K562 (cell line): ENCODE measurements around the gene UBE3B.

Experiments
- JUN ChIP-seq, 2 experiments: sonication (generic) in 1 of 2; formaldehyde crosslinking in 1 of 2; IDR thresholded peaks; 2 replicates each; pipeline versions ENCODE4 v1.6.1 to v1.8.0; 2012 to 2022; ENCODE audit warnings: borderline replicate concordance in 2 of 2, mild to moderate bottlenecking in 2 of 2, improper control_type of control experiment in 1 of 2, low read depth in 1 of 2, low read length in 1 of 2, missing genetic modification reagents in 1 of 2
- YY1 ChIP-seq, 3 experiments: IDR thresholded peaks; 2 replicates each; pipeline ENCODE4 v1.6.1; 2011; ENCODE audit warnings: low read length in 2 of 3, mild to moderate bottlenecking in 2 of 3, moderate library complexity in 2 of 3, borderline replicate concordance in 1 of 3, control low read depth in 1 of 3, low read depth in 1 of 3; ENCODE audit not compliant: insufficient read depth in 3 of 3, insufficient replicate concordance in 2 of 3, control insufficient read depth in 1 of 3, insufficient read length in 1 of 3; ENCODE audit errors: extremely low read depth in 1 of 3
- ZNF561 ChIP-seq: fragments of 450-650 bp; formaldehyde crosslinking; conservative IDR thresholded peaks from 2 replicates; pipeline ENCODE4 v1.4.0; 2020; ENCODE audit warnings: mild to moderate bottlenecking, moderate library complexity

DNA sequence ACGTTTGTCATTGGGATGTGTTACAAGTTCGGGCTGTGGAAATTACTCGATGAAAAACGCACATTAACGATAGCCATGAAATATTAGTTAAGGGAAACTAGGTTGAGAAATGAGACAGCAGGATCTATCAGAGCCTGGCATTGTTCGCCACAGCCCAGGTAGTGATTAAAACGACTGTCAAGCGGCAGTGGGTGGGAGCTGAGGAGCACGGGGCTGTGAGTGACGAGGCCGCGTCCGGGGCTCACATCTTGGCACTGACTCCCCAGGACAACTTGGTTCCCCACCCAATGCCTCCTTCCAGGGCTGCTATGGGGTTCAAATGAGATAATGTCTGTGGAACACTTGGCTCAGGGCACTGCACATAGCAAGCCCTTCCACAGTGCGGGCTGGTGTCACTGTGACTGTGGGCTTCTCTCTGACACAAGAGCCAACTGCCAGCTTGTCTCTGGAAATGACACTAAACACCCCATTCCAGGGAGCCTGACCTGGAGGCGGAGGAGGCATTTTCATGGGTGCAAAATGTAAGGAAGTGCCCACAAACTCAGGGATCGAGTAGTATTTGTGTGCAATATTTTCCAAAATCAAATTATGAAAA, 76.6 kb downstream of the UBE3B start:
- TF ChIP-seq ZNF561 (CRISPR knock-in tag) (no peak), YY1 (IDR thresholded peaks at IDR 0.05; ENCODE audit: borderline replicate concordance in 1 of 3, control insufficient read depth in 1 of 3, extremely low read depth in 1 of 3, insufficient read depth in 3 of 3, insufficient read length in 1 of 3, insufficient replicate concordance in 2 of 3, low read depth in 1 of 3, low read length in 2 of 3) (no peak), JUN (IDR thresholded peaks at IDR 0.05; ENCODE audit: borderline replicate concordance, low read depth, low read length) (no peak), JUN (CRISPR knock-in tag; IDR thresholded peaks at IDR 0.05; ENCODE audit: borderline replicate concordance) (no peak)
